ENCODE results near the gene TBC1D20. TPM values are rescaled to one million over a fixed set of nuclear protein-coding genes. Genes with fewer than 3 reads are reported as not detected.

The TBC1D20 gene
- polyA plus RNA-seq, 1 donor: 30.4 TPM

- H3K4me1 ChIP-seq (ENCODE audit: control insufficient read depth, insufficient read depth, low read length): no peaks in the 10 kb centered on the region
- H3K27me3 ChIP-seq (ENCODE audit: control insufficient read depth, insufficient read depth, low read length): no peaks in the 10 kb centered on the region
- H3K27ac ChIP-seq (ENCODE audit: low read length): no peak overlapping the region
- no peak for DNase-seq
- H3K36me3 ChIP-seq (ENCODE audit: control insufficient read depth, insufficient read depth, low read length): peaks cover 52% of the 10 kb centered on the region
- H3K4me3 ChIP-seq (ENCODE audit: low read length): no peak overlapping the region
- no CpG with 5 or more reads among the region's 32 CpGs for WGBS (ENCODE audit: insufficient coverage, low lambda C conversion rate)
- H3K9me3 ChIP-seq (ENCODE audit: control insufficient read depth, low read depth, low read length): no peaks in the 10 kb centered on the region
Observed at GRCh38 chr20:419556-420165, 42.7 kb downstream of the TBC1D20 start.

GRCh38 chr20:418858-419365 is 43.4 kb downstream of the TBC1D20 start:
- no peaks in the 10 kb centered on the region for H3K27me3 ChIP-seq (ENCODE audit: control insufficient read depth, insufficient read depth, low read length)
- WGBS (ENCODE audit: insufficient coverage, low lambda C conversion rate): no CpG with 5 or more reads among the region's 8 CpGs
- H3K9me3 ChIP-seq (ENCODE audit: control insufficient read depth, low read depth, low read length): no peaks in the 10 kb centered on the region
- no peak overlapping the region for H3K4me3 ChIP-seq (ENCODE audit: low read length)
- peaks cover 47% of the 10 kb centered on the region for H3K36me3 ChIP-seq (ENCODE audit: control insufficient read depth, insufficient read depth, low read length)
- H3K27ac ChIP-seq (ENCODE audit: low read length): no peak overlapping the region
- no peak for DNase-seq
- H3K4me1 ChIP-seq (ENCODE audit: control insufficient read depth, insufficient read depth, low read length): no peaks in the 10 kb centered on the region

GRCh38 chr20:417801-418342 is 44.5 kb downstream of the TBC1D20 start:
- Histone ChIP-seq H3K4me1 (ENCODE audit: control insufficient read depth, insufficient read depth, low read length) (no peaks in the 10 kb centered on the region), H3K4me3 (ENCODE audit: low read length) (no peak overlapping the region), H3K9me3 (ENCODE audit: control insufficient read depth, low read depth, low read length) (no peaks in the 10 kb centered on the region), H3K27me3 (ENCODE audit: control insufficient read depth, insufficient read depth, low read length) (no peaks in the 10 kb centered on the region), H3K27ac (ENCODE audit: low read length) (no peak overlapping the region), H3K36me3 (ENCODE audit: control insufficient read depth, insufficient read depth, low read length) (peaks cover 45% of the 10 kb centered on the region)
- DNase-seq: no peak
- WGBS (ENCODE audit: insufficient coverage, low lambda C conversion rate): 67% methylated on average over 1 of the region's 12 CpGs

- Histone ChIP-seq H3K36me3 (ENCODE audit: control insufficient read depth, insufficient read depth, low read length) (peaks cover 40% of the 10 kb centered on the region), H3K27ac (ENCODE audit: low read length) (no peak overlapping the region), H3K4me3 (ENCODE audit: low read length) (no peak overlapping the region), H3K4me1 (ENCODE audit: control insufficient read depth, insufficient read depth, low read length) (no peaks in the 10 kb centered on the region), H3K27me3 (ENCODE audit: control insufficient read depth, insufficient read depth, low read length) (no peaks in the 10 kb centered on the region), H3K9me3 (ENCODE audit: control insufficient read depth, low read depth, low read length) (no peaks in the 10 kb centered on the region)
- no CpG with 5 or more reads among the region's 13 CpGs for WGBS (ENCODE audit: insufficient coverage, low lambda C conversion rate)
- DNase-seq: no peak
Observed at GRCh38 chr20:416950-417800, 45.2 kb downstream of the TBC1D20 start.

- Histone ChIP-seq H3K36me3 (ENCODE audit: control insufficient read depth, insufficient read depth, low read length) (peaks cover 34% of the 10 kb centered on the region), H3K4me3 (ENCODE audit: low read length) (no peak overlapping the region), H3K27me3 (ENCODE audit: control insufficient read depth, insufficient read depth, low read length) (no peaks in the 10 kb centered on the region), H3K4me1 (ENCODE audit: control insufficient read depth, insufficient read depth, low read length) (no peaks in the 10 kb centered on the region), H3K9me3 (ENCODE audit: control insufficient read depth, low read depth, low read length) (no peaks in the 10 kb centered on the region), H3K27ac (ENCODE audit: low read length) (peak overlapping the region; percentile 9)
- no CpG with 5 or more reads among the region's 13 CpGs for WGBS (ENCODE audit: insufficient coverage, low lambda C conversion rate)
- peak in 1 of 2 donors; percentile 53 for DNase-seq
Observed at GRCh38 chr20:415820-416322, 46.5 kb downstream of the TBC1D20 start.

- Histone ChIP-seq H3K36me3 (ENCODE audit: control insufficient read depth, insufficient read depth, low read length) (peaks cover 24% of the 10 kb centered on the region), H3K4me3 (ENCODE audit: low read length) (no peak overlapping the region), H3K9me3 (ENCODE audit: control insufficient read depth, low read depth, low read length) (no peaks in the 10 kb centered on the region), H3K27ac (ENCODE audit: low read length) (no peak overlapping the region), H3K27me3 (ENCODE audit: control insufficient read depth, insufficient read depth, low read length) (no peaks in the 10 kb centered on the region), H3K4me1 (ENCODE audit: control insufficient read depth, insufficient read depth, low read length) (peaks cover 6% of the 10 kb centered on the region)
- no peak for DNase-seq
- WGBS (ENCODE audit: insufficient coverage, low lambda C conversion rate): no CpG with 5 or more reads among the region's 2 CpGs
Observed at GRCh38 chr20:414161-414560, 48.2 kb downstream of the TBC1D20 start.

GRCh38 chr20:412081-412480 is 50.3 kb downstream of the TBC1D20 start:
- H3K4me1 ChIP-seq (ENCODE audit: control insufficient read depth, insufficient read depth, low read length): peaks cover 11% of the 10 kb centered on the region

GRCh38 chr20:409697-410559 is 52.4 kb downstream of the TBC1D20 start:
- no peak for DNase-seq
- Histone ChIP-seq H3K27me3 (ENCODE audit: control insufficient read depth, insufficient read depth, low read length) (no peaks in the 10 kb centered on the region), H3K4me1 (ENCODE audit: control insufficient read depth, insufficient read depth, low read length) (peaks cover 12% of the 10 kb centered on the region), H3K9me3 (ENCODE audit: control insufficient read depth, low read depth, low read length) (no peaks in the 10 kb centered on the region), H3K36me3 (ENCODE audit: control insufficient read depth, insufficient read depth, low read length) (peaks cover 14% of the 10 kb centered on the region), H3K27ac (ENCODE audit: low read length) (no peak overlapping the region), H3K4me3 (ENCODE audit: low read length) (no peak overlapping the region)
- no CpG with 5 or more reads among the region's 14 CpGs for WGBS (ENCODE audit: insufficient coverage, low lambda C conversion rate)

More at GRCh38 chr20:412081-412480, 50.3 kb downstream of the TBC1D20 start:
- WGBS (ENCODE audit: insufficient coverage, low lambda C conversion rate): no CpG with 5 or more reads among the region's 3 CpGs
- no peak for DNase-seq
- no peak overlapping the region for H3K4me3 ChIP-seq (ENCODE audit: low read length)
- no peaks in the 10 kb centered on the region for H3K27me3 ChIP-seq (ENCODE audit: control insufficient read depth, insufficient read depth, low read length)
- H3K36me3 ChIP-seq (ENCODE audit: control insufficient read depth, insufficient read depth, low read length): peaks cover 14% of the 10 kb centered on the region
- H3K27ac ChIP-seq (ENCODE audit: low read length): no peak overlapping the region
- no peaks in the 10 kb centered on the region for H3K9me3 ChIP-seq (ENCODE audit: control insufficient read depth, low read depth, low read length)

GRCh38 chr20:408843-409696 is 53.3 kb downstream of the TBC1D20 start:
- DNase-seq: peak in 1 of 2 donors; percentile 26
- 50% methylated on average over 1 of the region's 7 CpGs for WGBS (ENCODE audit: insufficient coverage, low lambda C conversion rate)
- Histone ChIP-seq H3K27me3 (ENCODE audit: control insufficient read depth, insufficient read depth, low read length) (no peaks in the 10 kb centered on the region), H3K4me1 (ENCODE audit: control insufficient read depth, insufficient read depth, low read length) (peaks cover 12% of the 10 kb centered on the region), H3K36me3 (ENCODE audit: control insufficient read depth, insufficient read depth, low read length) (peaks cover 14% of the 10 kb centered on the region), H3K27ac (ENCODE audit: low read length) (peak overlapping the region; percentile 95), H3K4me3 (ENCODE audit: low read length) (peak overlapping the region; percentile 99), H3K9me3 (ENCODE audit: control insufficient read depth, low read depth, low read length) (no peaks in the 10 kb centered on the region)

All from large intestine (tissue), 3 donors.